GM10248 (cell line): ENCODE results near the gene SMIM22.

ENCODE experiments used
- CTCF ChIA-PET: fragments of 300-600 bp; sonication (Branson Sonifier 250); formaldehyde crosslinking; extraction: SDS; loops from one replicate; lab custom pipeline; 2021; ENCODE audit warnings: antibody characterized with exemption; lab: Yijun Ruan, JAX
- POLR2A ChIA-PET: fragments of 350-650 bp; sonication (Branson Sonifier 250); formaldehyde crosslinking; extraction: SDS; loops from one replicate; lab custom pipeline; 2020; ENCODE audit warnings: antibody characterized with exemption; lab: Yijun Ruan, JAX
- DNase-seq: peaks from one replicate; pipeline ENCODE4 v3.0.0; 2012; ENCODE audit errors: extremely low spot score
- CTCF ChIP-seq: IDR thresholded peaks from 2 replicates; pipeline ENCODE4 v1.5.1; 2012; ENCODE audit warnings: mild to moderate bottlenecking, low read depth; ENCODE audit errors: extremely low read depth, missing control alignments, control extremely low read depth

SMIM22 gene

GRCh38 chr16:4799171-4799855 lies 4.1 kb downstream of the SMIM22 start:
- ChIA-PET POLR2A (no interaction called here), CTCF (interaction anchor here (1.0 to 1.1 kb wide), 2 partner anchors 22 to 106 kb away, joined by 3 read pairs; partner anchors contain the start of gene NUDT16L1)
- DNase-seq: no peak
- TF ChIP-seq CTCF: no peak

- DNase-seq: peak; percentile 65
- TF ChIP-seq CTCF: no peak
- ChIA-PET POLR2A (no interaction called here), CTCF (interaction anchor here (1.0 kb wide), 1 partner anchor 21 kb away, joined by 3 read pairs; no protein-coding TSS in a partner anchor)
Measured at GRCh38 chr16:4800290-4801041, 5.3 kb downstream of the SMIM22 start.

GRCh38 chr16:4801051-4801961 lies 6.1 kb downstream of the SMIM22 start:
- CTCF ChIA-PET: interaction anchor here (1.8 kb wide), 1 partner anchor 110 kb away, joined by 4 read pairs; no protein-coding TSS in a partner anchor
- DNase-seq: no peak
- POLR2A ChIA-PET: interaction anchor here (1.3 kb wide), 1 partner anchor 29 kb away, joined by 3 read pairs; no protein-coding TSS in a partner anchor
- TF ChIP-seq CTCF: no peak

DNA sequence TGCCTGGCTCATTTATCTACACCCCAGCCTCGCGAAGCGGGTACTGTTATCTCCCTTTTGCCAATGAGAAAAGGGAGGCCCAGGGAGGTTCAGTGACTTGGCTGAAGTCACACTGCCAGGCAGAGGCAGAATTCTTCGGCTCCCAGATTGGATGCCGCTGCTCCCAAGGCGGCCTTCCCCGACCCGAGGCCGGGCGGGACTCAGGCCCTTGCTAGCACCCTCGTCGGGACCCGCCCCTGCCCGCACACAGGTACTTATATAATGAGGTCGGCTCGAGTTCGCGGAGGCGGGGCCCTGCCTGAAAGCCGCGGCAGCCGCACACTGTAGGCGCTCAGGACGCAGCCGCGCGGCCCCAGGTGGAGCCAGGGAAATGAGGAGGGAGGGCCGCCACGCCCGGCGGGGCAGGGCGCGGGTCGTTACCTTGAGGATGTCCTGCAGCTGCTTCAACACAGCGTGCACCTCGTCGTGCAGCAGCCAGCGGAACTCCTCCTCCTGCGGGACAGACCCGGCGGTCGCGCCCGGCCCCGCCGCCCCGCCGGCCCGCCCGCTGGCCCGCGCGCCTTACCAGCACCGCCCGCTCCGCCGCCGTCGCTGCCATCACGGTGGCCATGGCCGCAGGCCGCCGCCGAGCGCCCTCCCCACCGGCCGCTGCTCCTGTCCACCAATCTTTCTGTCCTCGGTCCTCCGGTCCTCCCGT lies 6.9 kb downstream of the SMIM22 start, which contains the start of gene ROGDI:
ROGDI (minus strand) TSS at position 672 of the 697 bp plus-strand sequence; CDS start at position 610, 62 bp downstream.
- POLR2A ChIA-PET: interaction anchor here (1.3 kb wide), 1 partner anchor 30 kb away, joined by 3 read pairs; no protein-coding TSS in a partner anchor
- TF ChIP-seq CTCF: no peak
- CTCF ChIA-PET: interaction anchor here (1.0 to 1.8 kb wide), 4 partner anchors 10 to 295 kb away, joined by 3 to 4 read pairs (median 4); no protein-coding TSS in a partner anchor
- peak; percentile 85 for DNase-seq

- TF ChIP-seq CTCF: no peak
- POLR2A ChIA-PET: no interaction called here
- peak; percentile 98 for DNase-seq
- CTCF ChIA-PET: interaction anchor here (1.0 to 1.8 kb wide), 4 partner anchors 9 to 296 kb away, joined by 3 to 4 read pairs (median 4); no protein-coding TSS in a partner anchor
Measured at GRCh38 chr16:4802659-4803287, 7.6 kb downstream of the SMIM22 start.
